GM23248 (cell line): ENCODE measurements around the gene TNFRSF4.

Experiments used
- EZH2 ChIP-seq: fragments of 200-600 bp; sonication (generic); IDR thresholded peaks from 2 replicates; pipeline ENCODE4 v1.6.1; 2018; ENCODE audit warnings: antibody characterized with exemption, mild to moderate bottlenecking; ENCODE audit not compliant: insufficient read depth, poor library complexity, severe bottlenecking
- EZH2phosphoT487 ChIP-seq: fragments of 200-600 bp; sonication (generic); IDR thresholded peaks from 2 replicates; pipeline ENCODE4 v1.6.1; 2018; ENCODE audit warnings: antibody characterized with exemption, moderate library complexity, mild to moderate bottlenecking, low read depth; ENCODE audit not compliant: insufficient read depth

DNA sequence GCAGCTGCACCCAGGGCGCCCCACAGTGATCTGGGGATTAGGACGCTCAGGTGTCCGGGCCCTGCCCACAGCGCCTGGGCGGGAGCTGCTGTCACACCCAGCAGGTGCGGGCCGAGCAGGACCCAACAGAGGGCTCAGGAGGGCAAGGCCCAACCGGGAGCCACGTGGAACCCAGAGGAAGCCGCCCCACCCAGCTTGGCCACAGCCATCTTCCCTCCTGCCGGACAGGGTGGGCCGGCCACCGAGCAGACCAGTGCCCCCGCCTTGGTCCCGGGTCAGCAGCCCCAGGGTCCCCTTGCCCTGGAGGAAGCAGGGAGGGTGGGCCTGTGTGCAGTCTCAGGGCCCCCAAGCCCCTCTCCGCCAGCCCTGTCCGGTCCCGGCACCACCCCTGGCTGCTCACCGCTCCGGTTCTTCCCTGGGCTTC is 46.5 kb downstream of the TNFRSF4 start:
- TF ChIP-seq EZH2, result no peak
- TF ChIP-seq EZH2phosphoT487, result no peak
